Measurements from ENCODE around the gene TESPA1.
"Not testable (repeated sequence)": the region's sequence is repeated elsewhere in the genome, so short reads cannot be mapped to it uniquely, and the experiment has no call there.

Gene TESPA1

GRCh38 chr12:54949073-54949711 is 35.4 kb downstream of the TESPA1 start:
- no peak for DNase-seq (ENCODE audit: low spot score)

- DNase-seq (ENCODE audit: low spot score) = no peak
Measured at GRCh38 chr12:54948171-54948570, 36.4 kb downstream of the TESPA1 start.

- no peak for DNase-seq (ENCODE audit: low spot score)
Measured at GRCh38 chr12:54945082-54945481, 39.5 kb downstream of the TESPA1 start.

GRCh38 chr12:54943292-54943691 is 41.3 kb downstream of the TESPA1 start:
- not testable (repeated sequence) for DNase-seq (ENCODE audit: low spot score)

- DNase-seq (ENCODE audit: low spot score) = no peak
Measured at GRCh38 chr12:54941659-54942058, 42.9 kb downstream of the TESPA1 start.

GRCh38 chr12:54940727-54941315 is 43.7 kb downstream of the TESPA1 start:
- no peak for DNase-seq (ENCODE audit: low spot score)

- DNase-seq (ENCODE audit: low spot score) = no peak
Measured at GRCh38 chr12:54937929-54938328, 46.6 kb downstream of the TESPA1 start.

GRCh38 chr12:54937376-54937775 is 47.2 kb downstream of the TESPA1 start:
- no peak for DNase-seq (ENCODE audit: low spot score)

- no peak for DNase-seq (ENCODE audit: low spot score)
Measured at GRCh38 chr12:54936736-54937135, 47.8 kb downstream of the TESPA1 start.

GRCh38 chr12:54935235-54935951 is 49.2 kb downstream of the TESPA1 start:
- no peak for DNase-seq (ENCODE audit: low spot score)

- no peak for DNase-seq (ENCODE audit: low spot score)
Measured at GRCh38 chr12:54934419-54934818, 50.1 kb downstream of the TESPA1 start.

- DNase-seq (ENCODE audit: low spot score) = no peak
Measured at GRCh38 chr12:54933376-54933775, 51.2 kb downstream of the TESPA1 start.

GRCh38 chr12:54932691-54933090 is 51.9 kb downstream of the TESPA1 start:
- DNase-seq (ENCODE audit: low spot score) = no peak

- DNase-seq (ENCODE audit: low spot score) = no peak
Measured at GRCh38 chr12:54932038-54932437, 52.5 kb downstream of the TESPA1 start.

GRCh38 chr12:54929998-54930397 is 54.6 kb downstream of the TESPA1 start:
- no peak for DNase-seq (ENCODE audit: low spot score)

- no peak for DNase-seq (ENCODE audit: low spot score)
Measured at GRCh38 chr12:54926246-54926645, 58.3 kb downstream of the TESPA1 start.

- no peak for DNase-seq (ENCODE audit: low spot score)
Measured at GRCh38 chr12:54924972-54925707, 59.4 kb downstream of the TESPA1 start.

- DNase-seq (ENCODE audit: low spot score) = no peak
Measured at GRCh38 chr12:54917001-54917488, 67.5 kb downstream of the TESPA1 start.
